Lung (tissue), 12 donors: Measurements from ENCODE around the gene MARCHF10. TPM values are rescaled to one million over a fixed set of nuclear protein-coding genes. Genes with fewer than 3 reads are reported as not detected.

Experiments used
- ATAC-seq: fragments of 200-7000 bp; cut with Tn5 transposase; one replicate; pipeline ENCODE4 v1.9.1; 2020; ENCODE audit warnings: moderate number of reproducible peaks; ENCODE audit not compliant: insufficient read depth, low FRiP score
- DNase-seq, 3 donors: peaks; one replicate each; pipeline ENCODE4 v3.0.0-alpha.2; 2013 to 2017
- H3K27ac ChIP-seq, 2 donors: one replicate each; pipeline ENCODE4 v1.5.1; 2013; ENCODE audit warnings: mild to moderate bottlenecking in 2 of 2, moderate library complexity in 2 of 2, control low read depth in 1 of 2, inconsistent platforms in 1 of 2, low read depth in 1 of 2, low read length in 1 of 2
- H3K27me3 ChIP-seq, 3 donors: one replicate each; pipeline ENCODE4 v1.5.1; 2013; ENCODE audit warnings: low read length in 2 of 3; ENCODE audit not compliant: control insufficient read depth in 3 of 3, insufficient read depth in 3 of 3
- H3K36me3 ChIP-seq, 4 donors: one replicate each; pipeline ENCODE4 v1.5.1; 2013; ENCODE audit warnings: low read length in 4 of 4, mild to moderate bottlenecking in 1 of 4, moderate library complexity in 1 of 4; ENCODE audit not compliant: control insufficient read depth in 4 of 4, insufficient read depth in 4 of 4
- H3K4me1 ChIP-seq, 5 donors: one replicate each; pipeline ENCODE4 v1.5.1; 2013; ENCODE audit warnings: low read length in 5 of 5, mild to moderate bottlenecking in 2 of 5, moderate library complexity in 1 of 5; ENCODE audit not compliant: control insufficient read depth in 5 of 5, insufficient read depth in 5 of 5
- H3K4me3 ChIP-seq: one replicate; pipeline ENCODE4 v1.5.1; 2013; ENCODE audit warnings: mild to moderate bottlenecking, control low read depth, moderate library complexity
- H3K9ac ChIP-seq, 2 donors: one replicate each; pipeline ENCODE4 v1.5.1; 2013; ENCODE audit warnings: low read length in 2 of 2, control low read depth in 1 of 2; ENCODE audit not compliant: insufficient read depth in 1 of 2
- H3K9me3 ChIP-seq, 4 donors: one replicate each; pipeline ENCODE4 v1.5.1; 2013; ENCODE audit warnings: low read length in 3 of 4, mild to moderate bottlenecking in 1 of 4, moderate library complexity in 1 of 4; ENCODE audit not compliant: control insufficient read depth in 4 of 4, insufficient read depth in 3 of 4
- CTCF ChIP-seq: IDR thresholded peaks from 2 replicates; pipeline ENCODE4 v1.5.1; 2012; ENCODE audit warnings: mild to moderate bottlenecking; ENCODE audit errors: control extremely low read depth, extremely low read depth
- WGBS, 2 donors: extraction: QIAGEN DNeasy Blood & Tissue Kit; methylation state at CpG; one replicate each; pipeline ENCODE4 v1.1.7; 2013; 5-methylcytosine and 5-hydroxymethylcytosine counted together
- polyA plus RNA-seq, 2 donors: library from polyadenylated mRNA; stranded (reverse); fragments of 200-250 nt; gene quantifications; one replicate each; pipeline ENCODE4 v1.2.1, GENCODE V29; 2013
- total RNA-seq, 2 donors: library from RNA; depleted of rRNA in 1 of 2; stranded (reverse); fragments of >200 nt in 1 of 2; gene quantifications; one replicate each; pipeline ENCODE4 v1.2.1, GENCODE V29; 2014 to 2021
- donor health status: control.
- donor health status: control.
- donor health status: Bipolar disorder and iron deficiency.
- donor health status: healthy.
- donor health status: DM: yes; HTN: yes; CAD: no.

Gene MARCHF10
- total and polyA plus RNA-seq, 4 donors, result 3.1 to 13.8 (median 7.5) TPM

GRCh38 chr17:62717889-62718288 lies 90.2 kb downstream of the MARCHF10 start:
- TF ChIP-seq CTCF, result no peak
- Histone ChIP-seq H3K4me1 (no peaks in the 10 kb centered on the region), H3K27ac (no peak overlapping the region), H3K9me3 (no peaks in the 10 kb centered on the region), H3K4me3 (no peak overlapping the region), H3K27me3 (no peaks in the 10 kb centered on the region), H3K36me3 (no peaks in the 10 kb centered on the region), H3K9ac (no peak overlapping the region)
- DNase-seq, result no peak
- ATAC-seq, result no peak
- WGBS, 2 donors, result 94% methylated on average over 8 of the region's 8 CpGs

GRCh38 chr17:62717589-62717855 lies 90.6 kb downstream of the MARCHF10 start:
- Histone ChIP-seq H3K4me1 (no peaks in the 10 kb centered on the region), H3K4me3 (no peak overlapping the region), H3K36me3 (no peaks in the 10 kb centered on the region), H3K27ac (no peak overlapping the region), H3K27me3 (no peaks in the 10 kb centered on the region), H3K9ac (no peak overlapping the region), H3K9me3 (no peaks in the 10 kb centered on the region)
- TF ChIP-seq CTCF, result no peak
- DNase-seq (no peak), ATAC-seq (no peak)
- 97 to 100% methylated on average over 6 of the region's 6 CpGs for WGBS, 2 donors

- ATAC-seq (no peak), DNase-seq (no peak)
- Histone ChIP-seq H3K9ac (no peak overlapping the region), H3K27ac (no peak overlapping the region), H3K27me3 (no peaks in the 10 kb centered on the region), H3K9me3 (no peaks in the 10 kb centered on the region), H3K4me3 (no peak overlapping the region), H3K36me3 (no peaks in the 10 kb centered on the region), H3K4me1 (peaks cover 0 to 4% (median 2%) of the 10 kb centered on the region in 5 donors)
- whole genome bisulfite sequencing, 2 donors, result 94 to 95% methylated on average over 23 of the region's 23 CpGs
- no peak for TF ChIP-seq CTCF
These were observed 91.1 kb downstream of the MARCHF10 start for GRCh38 chr17:62716834-62717588.

- no peak for DNase-seq
- no peak for TF ChIP-seq CTCF
- WGBS, 2 donors, result 97 to 99% methylated on average over 17 to 18 of the region's 18 CpGs
- no peaks in the 10 kb centered on the region for H3K9me3 ChIP-seq
- H3K36me3 ChIP-seq, result no peaks in the 10 kb centered on the region
- no peak overlapping the region for H3K27ac ChIP-seq
- H3K4me1 ChIP-seq, result peaks cover 0 to 6% (median 2%) of the 10 kb centered on the region in 5 donors
- H3K9ac ChIP-seq, result no peak overlapping the region
- H3K4me3 ChIP-seq, result no peak overlapping the region
- ATAC-seq, result no peak
- no peaks in the 10 kb centered on the region for H3K27me3 ChIP-seq
These were observed 92.2 kb downstream of the MARCHF10 start for GRCh38 chr17:62715882-62716390.
